Measurements from ENCODE around the gene TRABD2B. TPM values are rescaled to one million over a fixed set of nuclear protein-coding genes. Genes with fewer than 3 reads are reported as not detected.

TRABD2B gene
- polyA plus RNA-seq, 1 of the 3 experiments (the other 2 are of a cell fraction): 0.03 TPM

- Histone ChIP-seq H3K4me3 (ENCODE audit: low read depth in 2 of 2, low read length in 1 of 2) (no peak overlapping the region), H3K36me3 (replicated peaks in 1 of 2; ENCODE audit: control insufficient read depth in 1 of 2, insufficient read depth in 2 of 2, low read length in 1 of 2) (no peaks in the 10 kb centered on the region), H3K27ac (ENCODE audit: low read depth in 2 of 2, low read length in 1 of 2) (no peak overlapping the region), H3K9me2 (no peaks in the 10 kb centered on the region), H4K20me1 (ENCODE audit: insufficient read depth) (no peaks in the 10 kb centered on the region), H3K79me2 (ENCODE audit: insufficient read depth) (no peaks in the 10 kb centered on the region), H3K4me2 (no peak overlapping the region), H3K27me3 (ENCODE audit: insufficient read depth) (no peaks in the 10 kb centered on the region), H2AFZ (ENCODE audit: low read depth) (no peak overlapping the region), H3K9me3 (no peaks in the 10 kb centered on the region), H3K4me1 (ENCODE audit: control insufficient read depth in 1 of 2, insufficient read depth in 2 of 2, low read depth in 1 of 2, low read length in 1 of 2) (peaks cover 0 to 16% of the 10 kb centered on the region in 2 experiments; a peak in 1 of 4 replicates), H3F3A (replicated peaks; ENCODE audit: insufficient read depth) (no peaks in the 10 kb centered on the region), H3K9ac (no peak overlapping the region)
- DNase-seq: no peak
- POLR2A ChIA-PET: no interaction called here
- no peak for TF ChIP-seq CTCF (IDR thresholded peaks at IDR 0.05)
- TF ChIP-seq RXRA (IDR thresholded peaks at IDR 0.05; ENCODE audit: borderline replicate concordance, low read depth): no peak
- no peak for TF ChIP-seq RCOR1 (IDR thresholded peaks at IDR 0.05; ENCODE audit: low read length)
- TF ChIP-seq GATA2 (CRISPR knock-in tag; IDR thresholded peaks at IDR 0.05): no peak
- TF ChIP-seq POLR2AphosphoS5 (IDR thresholded peaks at IDR 0.05; ENCODE audit: low read depth, low read length): no peak
- CTCF ChIA-PET: interaction anchor here (1.6 kb wide), 1 partner anchor 25 kb away, joined by 4 read pairs; no protein-coding TSS in a partner anchor
- 51% methylated on average over 5 of the region's 8 CpGs for WGBS (ENCODE audit: low lambda C conversion rate)
Observed at GRCh38 chr1:47824716-47825115, 172.5 kb downstream of the TRABD2B start.

GRCh38 chr1:47824297-47824696 is 172.9 kb downstream of the TRABD2B start:
- peaks cover 0 to 18% of the 10 kb centered on the region in 2 experiments; a peak in 1 of 4 replicates for H3K4me1 ChIP-seq (ENCODE audit: control insufficient read depth in 1 of 2, insufficient read depth in 2 of 2, low read depth in 1 of 2, low read length in 1 of 2)
- no peaks in the 10 kb centered on the region for H4K20me1 ChIP-seq (ENCODE audit: insufficient read depth)
- H3K79me2 ChIP-seq (ENCODE audit: insufficient read depth): no peaks in the 10 kb centered on the region
- CTCF ChIA-PET: no interaction called here
- WGBS (ENCODE audit: low lambda C conversion rate): 74% methylated on average over 3 of the region's 3 CpGs
- POLR2A ChIA-PET: no interaction called here
- no peak overlapping the region for H3K27ac ChIP-seq (ENCODE audit: low read depth in 2 of 2, low read length in 1 of 2)
- H3K9me2 ChIP-seq: no peaks in the 10 kb centered on the region
- no peaks in the 10 kb centered on the region for H3K9me3 ChIP-seq
- H2AFZ ChIP-seq (ENCODE audit: low read depth): no peak overlapping the region
- H3K4me2 ChIP-seq: no peak overlapping the region
- H3K4me3 ChIP-seq (ENCODE audit: low read depth in 2 of 2, low read length in 1 of 2): no peak overlapping the region
- no peaks in the 10 kb centered on the region for H3F3A ChIP-seq (replicated peaks; ENCODE audit: insufficient read depth)
- TF ChIP-seq RXRA (IDR thresholded peaks at IDR 0.05; ENCODE audit: borderline replicate concordance, low read depth): no peak
- TF ChIP-seq TCF12 (IDR thresholded peaks at IDR 0.05): no peak
- no peak for TF ChIP-seq SMC3 (IDR thresholded peaks at IDR 0.05; ENCODE audit: low read depth, low read length)
- TF ChIP-seq USF1 (IDR thresholded peaks at IDR 0.05; ENCODE audit: borderline replicate concordance, low read depth): no peak
- TF ChIP-seq MXI1 (IDR thresholded peaks at IDR 0.05; ENCODE audit: low read depth, low read length): no peak
- no peak for TF ChIP-seq GATA2 (CRISPR knock-in tag; IDR thresholded peaks at IDR 0.05)
- TF ChIP-seq RAD21 (IDR thresholded peaks at IDR 0.05; ENCODE audit: low read length): no peak
- TF ChIP-seq CHD2 (IDR thresholded peaks at IDR 0.05; ENCODE audit: low read length, partially characterized antibody): no peak
- no peak for TF ChIP-seq IRF3 (IDR thresholded peaks at IDR 0.05; ENCODE audit: low read depth, low read length)
- no peak for TF ChIP-seq FOXJ3 (CRISPR knock-in tag; IDR thresholded peaks at IDR 0.05)
- TF ChIP-seq ZBTB33 (IDR thresholded peaks at IDR 0.05; ENCODE audit: borderline replicate concordance, low read depth): no peak
- TF ChIP-seq MAX (IDR thresholded peaks at IDR 0.05; ENCODE audit: low read depth): no peak
- no peak for TF ChIP-seq USF2 (IDR thresholded peaks at IDR 0.05; ENCODE audit: borderline replicate concordance, low read depth, low read length)
- TF ChIP-seq SIN3A (IDR thresholded peaks at IDR 0.05; ENCODE audit: borderline replicate concordance, low read depth, low read length): no peak
- no peak for TF ChIP-seq YY1 (IDR thresholded peaks at IDR 0.05; ENCODE audit: low read depth)
- no peak for DNase-seq
- no peak overlapping the region for H3K9ac ChIP-seq
- H3K27me3 ChIP-seq (ENCODE audit: insufficient read depth): no peaks in the 10 kb centered on the region
- H3K36me3 ChIP-seq (replicated peaks in 1 of 2; ENCODE audit: control insufficient read depth in 1 of 2, insufficient read depth in 2 of 2, low read length in 1 of 2): no peaks in the 10 kb centered on the region

Data from SK-N-SH (cell line).